Muscle layer of colon (tissue), 2 donors: ENCODE results near the gene AKAP13.
A peak's percentile ranks its signal among the peaks of the same experiment; 100 is the strongest.

Experiments
- H3K27ac ChIP-seq: one replicate; pipeline ENCODE4 v1.7.0; 2013; ENCODE audit warnings: low read depth, mild to moderate bottlenecking, low read length, moderate library complexity
- H3K27me3 ChIP-seq, 2 donors: one replicate each; pipeline ENCODE4 v1.7.0; 2013; ENCODE audit warnings: low read length in 2 of 2, mild to moderate bottlenecking in 2 of 2; ENCODE audit not compliant: insufficient read depth in 2 of 2, control insufficient read depth in 1 of 2
- H3K36me3 ChIP-seq: one replicate; pipeline ENCODE4 v1.7.0; 2013; ENCODE audit warnings: mild to moderate bottlenecking, low read length; ENCODE audit not compliant: insufficient read depth
- H3K4me1 ChIP-seq: one replicate; pipeline ENCODE4 v1.7.0; 2013; ENCODE audit warnings: mild to moderate bottlenecking, low read length; ENCODE audit not compliant: insufficient read depth
- H3K4me3 ChIP-seq, 2 donors: one replicate each; pipeline ENCODE4 v1.7.0; 2013; ENCODE audit warnings: low read length in 2 of 2, low read depth in 1 of 2, mild to moderate bottlenecking in 1 of 2, moderate library complexity in 1 of 2
- H3K9ac ChIP-seq: one replicate; pipeline ENCODE4 v1.7.0; 2013; ENCODE audit warnings: low read length
- H3K9me3 ChIP-seq: one replicate; pipeline ENCODE4 v1.7.0; 2013; ENCODE audit warnings: mild to moderate bottlenecking, low read length
- donor health status: abdominal sarcoma.
- donor health status: Adenocarcinoma of cecum.

The AKAP13 gene

DNA sequence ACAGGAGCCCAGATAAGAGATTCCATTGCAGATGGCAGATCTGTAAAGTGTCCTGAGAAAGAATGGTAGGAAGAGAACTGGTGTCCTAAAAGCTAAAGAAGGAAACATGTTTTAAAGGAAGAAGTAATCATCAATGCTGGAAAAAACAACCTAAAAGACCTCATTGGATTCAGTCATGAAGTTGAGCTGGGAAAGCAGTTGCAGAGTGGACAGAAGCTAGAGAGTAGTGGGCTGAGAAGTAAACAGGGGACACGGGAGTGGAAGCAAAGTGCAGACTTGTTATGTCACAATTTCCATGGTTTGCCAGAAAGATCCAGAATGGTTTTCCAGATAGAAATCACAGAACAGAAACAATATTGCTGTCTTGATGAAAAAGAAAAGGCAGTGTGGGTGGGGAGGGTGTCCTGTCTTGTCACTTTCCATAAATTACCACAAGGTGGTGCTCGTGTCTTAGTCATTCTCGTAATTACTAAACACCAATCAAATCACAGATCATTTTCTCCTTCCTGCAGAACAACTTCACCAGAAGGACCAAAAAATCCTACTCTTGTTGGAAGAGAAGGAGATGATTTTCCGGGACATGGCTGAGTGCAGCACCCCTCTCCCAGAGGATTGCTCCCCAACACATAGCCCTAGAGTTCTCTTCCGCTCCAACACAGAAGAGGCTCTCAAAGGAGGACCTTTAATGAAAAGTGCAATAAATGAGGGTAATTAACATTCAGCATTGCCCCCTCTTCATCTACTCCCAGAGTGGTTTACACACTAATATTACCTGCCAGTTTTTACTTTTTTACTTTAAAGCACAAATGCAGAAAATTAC lies 349.8 kb downstream of the AKAP13 start:
- Histone ChIP-seq H3K9ac (no peak overlapping the region), H3K27ac (no peak overlapping the region), H3K36me3 (peaks cover 69% of the 10 kb centered on the region), H3K4me3 (no peak overlapping the region), H3K4me1 (peaks cover 9% of the 10 kb centered on the region), H3K9me3 (no peaks in the 10 kb centered on the region), H3K27me3 (no peaks in the 10 kb centered on the region)

GRCh38 chr15:85733416-85733815 lies 353.0 kb downstream of the AKAP13 start:
- Histone ChIP-seq H3K4me1 (no peaks in the 10 kb centered on the region), H3K27me3 (no peaks in the 10 kb centered on the region), H3K36me3 (peaks cover 68% of the 10 kb centered on the region), H3K27ac (no peak overlapping the region), H3K9ac (no peak overlapping the region), H3K4me3 (no peak overlapping the region), H3K9me3 (no peaks in the 10 kb centered on the region)

DNA sequence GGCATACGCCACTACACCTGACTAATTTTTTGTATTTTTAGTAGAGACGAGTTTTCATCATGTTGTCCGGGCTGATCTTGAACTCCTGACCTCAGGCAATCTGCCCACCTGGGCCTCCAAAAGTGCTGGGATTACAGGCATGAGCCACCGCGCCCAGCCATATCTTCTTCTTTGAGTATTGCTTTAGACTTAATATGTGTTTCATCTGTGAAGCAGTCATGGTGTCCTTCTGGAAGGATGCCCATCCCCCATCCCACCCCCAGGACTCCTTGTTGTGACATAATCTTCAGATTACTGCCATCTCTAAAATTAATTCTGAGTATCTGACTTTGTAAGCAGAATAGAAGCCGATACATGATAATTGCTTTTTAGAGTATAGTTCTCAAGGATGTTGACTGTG lies 356.7 kb downstream of the AKAP13 start:
- Histone ChIP-seq H3K27me3 (no peaks in the 10 kb centered on the region), H3K27ac (no peak overlapping the region), H3K36me3 (peaks cover 65% of the 10 kb centered on the region), H3K4me3 (no peak overlapping the region), H3K9ac (no peak overlapping the region), H3K4me1 (no peaks in the 10 kb centered on the region), H3K9me3 (no peaks in the 10 kb centered on the region)

GRCh38 chr15:85741021-85741421 lies 360.6 kb downstream of the AKAP13 start:
- H3K4me3 ChIP-seq = no peak overlapping the region
- H3K27me3 ChIP-seq = no peaks in the 10 kb centered on the region
- no peak overlapping the region for H3K27ac ChIP-seq
- H3K36me3 ChIP-seq = peaks cover 68% of the 10 kb centered on the region
- peaks cover 20% of the 10 kb centered on the region for H3K4me1 ChIP-seq
- H3K9ac ChIP-seq = no peak overlapping the region
- H3K9me3 ChIP-seq = no peaks in the 10 kb centered on the region

DNA sequence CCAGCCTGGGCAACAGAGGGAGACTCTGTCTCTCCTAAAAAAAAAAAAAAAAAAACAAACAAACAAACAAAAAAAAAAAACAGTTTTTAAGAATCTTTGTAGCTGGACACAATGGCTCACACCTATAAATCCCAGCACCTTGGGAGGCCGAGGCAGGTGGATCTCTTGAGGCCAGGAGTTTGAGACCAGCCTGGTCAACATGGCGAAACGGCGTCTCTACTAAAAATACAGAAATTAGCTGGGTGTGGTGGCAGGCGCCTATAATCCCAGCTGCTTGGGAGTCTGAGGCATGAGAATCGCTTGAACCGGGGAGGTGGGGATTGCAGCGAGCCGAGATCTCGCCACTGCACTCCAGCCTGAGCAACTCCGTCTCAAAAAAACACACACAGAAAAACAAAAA lies 361.3 kb downstream of the AKAP13 start:
- H3K4me3 ChIP-seq = no peak overlapping the region
- no peak overlapping the region for H3K9ac ChIP-seq
- peaks cover 68% of the 10 kb centered on the region for H3K36me3 ChIP-seq
- no peaks in the 10 kb centered on the region for H3K9me3 ChIP-seq
- H3K27me3 ChIP-seq = no peaks in the 10 kb centered on the region
- peaks cover 20% of the 10 kb centered on the region for H3K4me1 ChIP-seq
- H3K27ac ChIP-seq = no peak overlapping the region

DNA sequence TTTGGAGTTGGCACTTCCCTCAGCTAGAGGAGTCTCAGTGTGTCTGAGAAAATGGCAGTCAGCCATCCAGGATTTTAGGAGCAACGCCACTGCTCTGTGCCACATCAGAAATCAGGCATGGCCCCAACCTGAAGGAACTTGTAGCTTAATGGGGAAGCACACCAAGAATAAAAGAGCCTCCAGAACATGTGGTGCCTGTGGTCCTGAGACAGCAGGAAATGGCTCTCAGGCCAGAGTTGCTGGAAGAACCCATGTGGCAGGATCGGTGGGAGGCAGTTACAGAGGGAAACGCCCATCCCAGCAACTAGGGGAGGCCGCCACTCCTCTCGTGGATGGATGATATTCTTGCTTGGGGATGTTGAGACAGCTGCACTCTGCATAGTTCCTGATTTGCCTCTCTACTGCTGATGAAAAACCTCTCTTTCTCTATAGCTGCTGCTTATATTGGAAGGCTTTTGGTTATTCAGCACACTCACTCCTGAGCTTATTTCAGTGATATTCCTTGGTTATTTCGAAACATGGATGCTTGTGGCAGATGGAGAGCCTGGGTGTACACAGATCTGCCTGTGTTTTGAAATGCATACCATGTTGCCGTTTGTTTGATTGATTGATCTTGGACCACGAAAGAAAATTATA lies 361.9 kb downstream of the AKAP13 start:
- no peak overlapping the region for H3K9ac ChIP-seq
- H3K4me3 ChIP-seq = peak overlapping the region in 1 of 2 donors; percentile 5
- H3K4me1 ChIP-seq = peaks cover 20% of the 10 kb centered on the region
- H3K27me3 ChIP-seq = no peaks in the 10 kb centered on the region
- peaks cover 69% of the 10 kb centered on the region for H3K36me3 ChIP-seq
- no peaks in the 10 kb centered on the region for H3K9me3 ChIP-seq
- H3K27ac ChIP-seq = no peak overlapping the region

- no peaks in the 10 kb centered on the region for H3K27me3 ChIP-seq
- H3K9me3 ChIP-seq = no peaks in the 10 kb centered on the region
- no peak overlapping the region for H3K4me3 ChIP-seq
- peaks cover 73% of the 10 kb centered on the region for H3K36me3 ChIP-seq
- no peak overlapping the region for H3K9ac ChIP-seq
- peaks cover 20% of the 10 kb centered on the region for H3K4me1 ChIP-seq
- H3K27ac ChIP-seq = no peak overlapping the region
These were observed 363.1 kb downstream of the AKAP13 start for GRCh38 chr15:85743392-85744055.

- peaks cover 73% of the 10 kb centered on the region for H3K36me3 ChIP-seq
- no peaks in the 10 kb centered on the region for H3K27me3 ChIP-seq
- H3K9ac ChIP-seq = no peak overlapping the region
- H3K9me3 ChIP-seq = no peaks in the 10 kb centered on the region
- no peak overlapping the region for H3K27ac ChIP-seq
- no peak overlapping the region for H3K4me3 ChIP-seq
- H3K4me1 ChIP-seq = peaks cover 22% of the 10 kb centered on the region
These were observed 364.2 kb downstream of the AKAP13 start for GRCh38 chr15:85744579-85744978.

DNA sequence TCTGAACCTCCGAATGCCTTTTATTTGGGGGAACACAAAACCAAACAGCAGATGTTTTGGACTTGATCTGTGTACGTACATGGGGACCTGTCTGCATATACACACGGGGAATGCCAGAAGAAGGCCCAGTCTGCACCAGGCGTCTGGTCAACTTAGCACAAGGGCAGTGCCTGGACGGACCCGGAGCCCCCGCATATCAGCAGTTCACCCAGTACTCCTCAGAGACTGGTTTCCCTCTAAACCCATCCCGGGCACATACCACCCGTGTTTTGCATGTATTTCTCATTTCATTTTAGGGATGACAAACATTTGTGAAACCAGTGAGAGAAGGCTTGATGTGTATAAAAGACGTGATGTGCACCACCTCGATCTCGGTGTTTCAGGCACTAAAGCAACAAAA lies 364.6 kb downstream of the AKAP13 start:
- H3K27ac ChIP-seq = no peak overlapping the region
- H3K9ac ChIP-seq = no peak overlapping the region
- peaks cover 27% of the 10 kb centered on the region for H3K4me1 ChIP-seq

GRCh38 chr15:85745525-85746150 lies 365.2 kb downstream of the AKAP13 start:
- H3K4me3 ChIP-seq = no peak overlapping the region
- H3K9ac ChIP-seq = no peak overlapping the region
- peaks cover 65% of the 10 kb centered on the region for H3K36me3 ChIP-seq
- H3K27me3 ChIP-seq = no peaks in the 10 kb centered on the region
- no peak overlapping the region for H3K27ac ChIP-seq
- H3K4me1 ChIP-seq = peaks cover 30% of the 10 kb centered on the region
- no peaks in the 10 kb centered on the region for H3K9me3 ChIP-seq

More for the DNA sequence above, 364.6 kb downstream of the AKAP13 start:
- H3K27me3 ChIP-seq = no peaks in the 10 kb centered on the region
- H3K36me3 ChIP-seq = peaks cover 71% of the 10 kb centered on the region
- H3K9me3 ChIP-seq = no peaks in the 10 kb centered on the region
- H3K4me3 ChIP-seq = no peak overlapping the region

DNA sequence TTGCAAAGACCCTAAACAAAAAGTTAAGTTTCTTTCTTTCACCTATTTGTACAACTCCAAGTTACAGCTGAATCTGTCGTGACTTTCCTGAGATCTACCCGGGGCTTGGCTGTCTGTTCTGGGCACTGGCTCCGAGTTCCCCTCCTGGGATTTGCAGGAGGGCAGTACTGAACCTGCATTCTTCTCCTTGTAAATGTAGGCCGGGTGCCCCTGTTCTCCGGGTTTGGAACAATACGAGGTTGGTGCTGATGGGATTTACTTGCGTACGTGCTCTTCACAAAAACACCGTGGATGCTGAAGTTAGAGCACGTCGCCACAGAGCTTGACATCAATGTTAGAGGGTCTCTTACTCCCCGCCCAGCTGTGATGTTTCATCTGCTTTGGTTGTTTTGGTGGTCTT lies 366.2 kb downstream of the AKAP13 start:
- Histone ChIP-seq H3K27ac (no peak overlapping the region), H3K36me3 (peaks cover 56% of the 10 kb centered on the region), H3K9me3 (no peaks in the 10 kb centered on the region), H3K27me3 (no peaks in the 10 kb centered on the region), H3K4me3 (no peak overlapping the region), H3K4me1 (peaks cover 39% of the 10 kb centered on the region), H3K9ac (no peak overlapping the region)
